Pancreas (tissue), 10 donors: ENCODE data around the gene WWC1. TPM values are rescaled to one million over a fixed set of nuclear protein-coding genes. Genes with fewer than 3 reads are reported as not detected.

Source experiments
- ATAC-seq, 4 donors: fragments of 200-7000 bp; cut with Tn5 transposase; one replicate each; pipeline versions ENCODE4 v1.8.0 to v1.9.1; 2020; ENCODE audit warnings: mild to moderate bottlenecking in 4 of 4, moderate library complexity in 4 of 4
- DNase-seq, 6 donors: peaks; one replicate each; pipeline ENCODE4 v3.0.0-alpha.2; 2020
- FAIRE-seq: peaks from 2 replicates; lab custom pipeline; 2012; peaks lifted over from hg19 to GRCh38; lab: Jason Lieb, UNC
- H3K27ac ChIP-seq, 4 donors: fragments of 200-600 bp; sonication (generic); 1 replicate in 3 of 4; 2 replicates in 1 of 4; pipeline versions ENCODE4 v1.5.0 to v1.8.0; 2020
- H3K27me3 ChIP-seq, 4 donors: fragments of 200-600 bp; one replicate each; pipeline ENCODE4 v1.8.0; 2021
- H3K36me3 ChIP-seq, 3 donors: fragments of 200-600 bp; sonication (generic) in 1 of 3; one replicate each; pipeline versions ENCODE4 v1.5.0 to v1.8.0; 2020 to 2021
- H3K4me1 ChIP-seq, 3 donors: fragments of 200-600 bp; one replicate each; pipeline ENCODE4 v1.8.0; 2021
- H3K4me3 ChIP-seq, 4 donors: fragments of 200-600 bp; sonication (generic) in 2 of 4; one replicate each; pipeline versions ENCODE4 v1.5.0 to v1.8.0; 2020 to 2021
- H3K9me3 ChIP-seq, 4 donors: fragments of 200-600 bp; one replicate each; pipeline ENCODE4 v1.8.0; 2021
- WGBS, 2 donors: extraction: QIAGEN DNeasy Blood & Tissue Kit; methylation state at CpG; one replicate each; pipeline ENCODE4 v1.1.7; 2013; 5-methylcytosine and 5-hydroxymethylcytosine counted together
- intact Hi-C, 3 donors: fragments of 100-400 bp; cut with DNase I; formaldehyde crosslinking; loops; one replicate each; pipeline versions ENCODE4 v1.11.1 to v1.14.2; 2022
- polyA plus RNA-seq, 2 donors: library from polyadenylated mRNA; stranded (reverse); fragments of 200-250 nt; gene quantifications; one replicate each; pipeline ENCODE4 v1.2.3, GENCODE V29; 2013
- total RNA-seq, 6 donors: library from RNA; stranded (reverse); fragmentation: NEBNext Ultra II Directional in 4 of 6; extraction: Animal tissue kit (Norgen Biotek cat#: 25700) in 4 of 6; gene quantifications; one replicate each; pipeline versions ENCODE4 v1.2.1 to v1.2.4, GENCODE V29; 2021 to 2023
- TF ChIP-seq, protein P1 (sequence below), 4 donors: fragments of 200-600 bp; sonication (generic) in 3 of 4; IDR thresholded peaks; one replicate each; pipeline versions ENCODE4 v1.5.0 to v1.8.0; 2021; ENCODE audit warnings: antibody characterized with exemption in 4 of 4
- donor health status: healthy with polysubstance abuse.
- donor health status: DM: no; HTN: no; CAD: no; lungs with moderate emphysema.
- donor health status: DM: no; HTN: no; CAD: no.
- donor health status: control.
- donor health status: control.
- donor health status: Bipolar disorder and iron deficiency.
- donor health status: DM: yes; HTN: yes; CAD: no.
- donor health status: DM: no; HTN: no; CAD: no.
- donor health status: DM: no; HTN: no; CAD: no.
- donor health status: DM: yes; HTN: yes; CAD: no.

WWC1 gene
- total RNA-seq, result 10 to 100 TPM; 36.4 to 54.2 (median 41.8) TPM
- polyA plus RNA-seq, result 10 to 100 TPM; 35.0 to 38.5 TPM

GRCh38 chr5:168291342-168291963 lies at the start of gene WWC1:
Gene WWC1 (plus strand): TSS chr5:168291645. CDS start chr5:168292153, 508 bp downstream.
- ATAC-seq (peak; percentile 81 to 87 (median 85)), FAIRE-seq (no peak), DNase-seq (peak; percentile 88 to 96 (median 94))
- H3K27me3 ChIP-seq, result no peaks in the 10 kb centered on the region
- H3K27ac ChIP-seq, result peak within 1 kb of the TSS; percentile 50 to 81 (median 68)
- TF ChIP-seq, protein P1, sequence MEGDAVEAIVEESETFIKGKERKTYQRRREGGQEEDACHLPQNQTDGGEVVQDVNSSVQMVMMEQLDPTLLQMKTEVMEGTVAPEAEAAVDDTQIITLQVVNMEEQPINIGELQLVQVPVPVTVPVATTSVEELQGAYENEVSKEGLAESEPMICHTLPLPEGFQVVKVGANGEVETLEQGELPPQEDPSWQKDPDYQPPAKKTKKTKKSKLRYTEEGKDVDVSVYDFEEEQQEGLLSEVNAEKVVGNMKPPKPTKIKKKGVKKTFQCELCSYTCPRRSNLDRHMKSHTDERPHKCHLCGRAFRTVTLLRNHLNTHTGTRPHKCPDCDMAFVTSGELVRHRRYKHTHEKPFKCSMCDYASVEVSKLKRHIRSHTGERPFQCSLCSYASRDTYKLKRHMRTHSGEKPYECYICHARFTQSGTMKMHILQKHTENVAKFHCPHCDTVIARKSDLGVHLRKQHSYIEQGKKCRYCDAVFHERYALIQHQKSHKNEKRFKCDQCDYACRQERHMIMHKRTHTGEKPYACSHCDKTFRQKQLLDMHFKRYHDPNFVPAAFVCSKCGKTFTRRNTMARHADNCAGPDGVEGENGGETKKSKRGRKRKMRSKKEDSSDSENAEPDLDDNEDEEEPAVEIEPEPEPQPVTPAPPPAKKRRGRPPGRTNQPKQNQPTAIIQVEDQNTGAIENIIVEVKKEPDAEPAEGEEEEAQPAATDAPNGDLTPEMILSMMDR (IDR thresholded peaks at IDR 0.05), result peak in 2 of 4 donors; percentile 22 to 23
- peaks cover 7 to 32% (median 13%) of the 10 kb centered on the region in 3 donors for H3K4me1 ChIP-seq
- H3K9me3 ChIP-seq, result no peaks in the 10 kb centered on the region
- WGBS, 2 donors, result 0% methylated on average over 41 to 77 of the region's 77 CpGs
- H3K4me3 ChIP-seq, result peak within 1 kb of the TSS; percentile 69 to 93 (median 80)
- no peaks in the 10 kb centered on the region for H3K36me3 ChIP-seq
- intact Hi-C loops, result loop anchor here in 1 of 3 donors (10.0 kb wide), 1 partner anchor 73 kb away; no protein-coding TSS in a partner anchor

GRCh38 chr5:168244838-168245559 lies 46.4 kb upstream of the WWC1 start:
- no peaks in the 10 kb centered on the region for H3K36me3 ChIP-seq
- no peak overlapping the region for H3K27ac ChIP-seq
- ATAC-seq, result no peak
- intact Hi-C loops, result no loop called here
- no peak for FAIRE-seq
- TF ChIP-seq, protein P1 (IDR thresholded peaks at IDR 0.05), result no peak
- H3K4me1 ChIP-seq, result no peaks in the 10 kb centered on the region
- no peak overlapping the region for H3K4me3 ChIP-seq
- no peak for DNase-seq
- no peaks in the 10 kb centered on the region for H3K27me3 ChIP-seq
- H3K9me3 ChIP-seq, result no peaks in the 10 kb centered on the region
- WGBS, 2 donors, result 78 to 82% methylated on average over 13 of the region's 13 CpGs

GRCh38 chr5:168249923-168250322 lies 41.5 kb upstream of the WWC1 start:
- ATAC-seq (no peak), FAIRE-seq (no peak), DNase-seq (no peak)
- Histone ChIP-seq H3K4me1 (no peaks in the 10 kb centered on the region), H3K36me3 (no peaks in the 10 kb centered on the region), H3K27ac (no peak overlapping the region), H3K9me3 (no peaks in the 10 kb centered on the region), H3K27me3 (no peaks in the 10 kb centered on the region), H3K4me3 (no peak overlapping the region)
- intact Hi-C loops, result no loop called here
- TF ChIP-seq, protein P1 (IDR thresholded peaks at IDR 0.05), result no peak

GRCh38 chr5:168251259-168251658 lies 40.2 kb upstream of the WWC1 start:
- H3K9me3 ChIP-seq, result no peaks in the 10 kb centered on the region
- H3K4me3 ChIP-seq, result no peak overlapping the region
- DNase-seq (no peak), FAIRE-seq (no peak), ATAC-seq (no peak)
- intact Hi-C loops, result no loop called here
- no peak overlapping the region for H3K27ac ChIP-seq
- H3K36me3 ChIP-seq, result no peaks in the 10 kb centered on the region
- TF ChIP-seq, protein P1 (IDR thresholded peaks at IDR 0.05), result no peak
- no peaks in the 10 kb centered on the region for H3K27me3 ChIP-seq
- 70 to 74% methylated on average over 7 of the region's 7 CpGs for WGBS, 2 donors
- no peaks in the 10 kb centered on the region for H3K4me1 ChIP-seq
